Neural progenitor cell (in vitro differentiated cells): ENCODE measurements around the gene SYT17.

Experiments
- EZH2 ChIP-seq: fragments of 200-600 bp; sonication (generic); IDR thresholded peaks from 2 replicates; pipeline ENCODE4 v1.6.1; 2017; ENCODE audit warnings: antibody characterized with exemption, mild to moderate bottlenecking, moderate library complexity
- EZH2phosphoT487 ChIP-seq: fragments of 200-600 bp; sonication (generic); IDR thresholded peaks from 2 replicates; pipeline ENCODE4 v1.6.1; 2017; ENCODE audit warnings: antibody characterized with exemption
- TF ChIP-seq, protein P1 (sequence below): fragments of 200-600 bp; sonication (generic); IDR thresholded peaks from 2 replicates; pipeline ENCODE4 v1.5.1; 2017; ENCODE audit warnings: antibody characterized with exemption, mild to moderate bottlenecking

DNA sequence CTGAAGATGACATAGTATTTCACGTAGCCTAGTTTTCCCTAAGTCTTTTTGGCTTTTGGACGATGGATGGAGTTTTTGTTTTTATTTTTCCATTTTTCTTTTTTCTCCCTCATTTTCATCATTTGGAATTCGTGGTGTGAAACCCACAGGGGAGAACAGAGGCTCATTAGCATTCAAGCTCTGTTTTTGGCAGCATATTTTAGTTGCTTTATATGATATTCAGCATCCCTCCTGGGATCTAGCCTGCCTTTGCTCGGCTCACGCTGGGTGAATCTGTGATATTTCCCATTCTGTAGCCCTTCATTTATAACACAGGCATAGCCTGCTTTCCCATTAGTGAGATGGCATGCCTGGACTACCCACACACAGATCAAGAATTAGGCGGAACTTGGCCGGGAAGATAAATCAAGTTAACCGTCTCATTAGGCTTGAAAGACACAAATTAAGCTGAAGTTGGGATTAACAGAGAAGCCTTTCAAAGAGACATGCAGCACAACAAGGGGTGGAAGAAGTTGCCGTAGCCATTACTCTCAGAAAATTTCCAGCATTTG lies 97.4 kb downstream of the SYT17 start:
- no peak for TF ChIP-seq EZH2phosphoT487
- TF ChIP-seq, protein P1, sequence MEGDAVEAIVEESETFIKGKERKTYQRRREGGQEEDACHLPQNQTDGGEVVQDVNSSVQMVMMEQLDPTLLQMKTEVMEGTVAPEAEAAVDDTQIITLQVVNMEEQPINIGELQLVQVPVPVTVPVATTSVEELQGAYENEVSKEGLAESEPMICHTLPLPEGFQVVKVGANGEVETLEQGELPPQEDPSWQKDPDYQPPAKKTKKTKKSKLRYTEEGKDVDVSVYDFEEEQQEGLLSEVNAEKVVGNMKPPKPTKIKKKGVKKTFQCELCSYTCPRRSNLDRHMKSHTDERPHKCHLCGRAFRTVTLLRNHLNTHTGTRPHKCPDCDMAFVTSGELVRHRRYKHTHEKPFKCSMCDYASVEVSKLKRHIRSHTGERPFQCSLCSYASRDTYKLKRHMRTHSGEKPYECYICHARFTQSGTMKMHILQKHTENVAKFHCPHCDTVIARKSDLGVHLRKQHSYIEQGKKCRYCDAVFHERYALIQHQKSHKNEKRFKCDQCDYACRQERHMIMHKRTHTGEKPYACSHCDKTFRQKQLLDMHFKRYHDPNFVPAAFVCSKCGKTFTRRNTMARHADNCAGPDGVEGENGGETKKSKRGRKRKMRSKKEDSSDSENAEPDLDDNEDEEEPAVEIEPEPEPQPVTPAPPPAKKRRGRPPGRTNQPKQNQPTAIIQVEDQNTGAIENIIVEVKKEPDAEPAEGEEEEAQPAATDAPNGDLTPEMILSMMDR = no peak
- TF ChIP-seq EZH2 = no peak
